ENCODE results near the gene RTL5.

Gene RTL5

DNA sequence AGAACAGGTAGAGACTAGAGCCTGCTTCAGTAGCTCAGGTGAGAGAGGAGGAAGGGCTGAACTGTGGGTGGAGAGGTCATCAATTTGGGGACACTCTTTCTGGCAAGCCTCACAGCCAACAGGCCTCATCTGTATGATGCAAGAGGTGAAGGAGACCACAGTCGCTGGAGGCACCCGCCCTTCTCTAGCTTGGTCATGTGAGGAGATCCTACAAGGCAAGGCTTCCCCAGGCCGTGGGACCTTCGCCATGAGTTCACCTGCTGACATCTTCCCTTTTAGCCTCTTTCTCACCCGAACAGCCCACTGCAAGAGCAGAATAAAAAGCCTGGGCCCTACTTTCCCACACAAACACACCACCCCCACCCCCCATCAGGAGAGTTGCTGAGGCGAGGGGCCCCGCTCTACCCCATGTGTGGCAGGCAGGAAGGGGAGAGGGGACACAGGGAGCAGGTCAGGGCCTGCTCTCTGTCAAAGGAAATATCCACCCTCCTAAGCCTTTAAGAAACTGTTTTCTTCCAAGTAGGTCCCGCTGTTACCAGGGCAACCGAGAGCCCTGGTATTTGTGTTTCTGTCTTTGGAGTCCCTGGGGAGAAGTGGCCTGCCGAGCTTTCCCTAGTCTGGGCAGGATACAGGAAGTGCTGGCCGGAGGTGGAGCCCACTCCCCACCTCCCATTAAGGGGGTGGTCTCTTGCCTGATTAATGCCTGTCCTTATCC lies 8.1 kb downstream of the RTL5 start:
- H3K27ac ChIP-seq = peak overlapping the region; percentile 29 to 90 (median 79); a peak in 19 of 22 replicates
- H3K9ac ChIP-seq = peak overlapping the region; percentile 27 to 73 (median 60); a peak in 17 of 22 replicates
- no peaks in the 10 kb centered on the region for H3K9me3 ChIP-seq (replicated peaks in 1 of 11)
- H3K4me3 ChIP-seq = peak overlapping the region in 4 of 10 experiments; percentile 3 to 46 (median 19); a peak in 4 of 20 replicates
- H3K4me1 ChIP-seq = peaks cover 53 to 92% (median 78%) of the 10 kb centered on the region in 10 experiments
- peaks cover 0 to 15% (median 0%) of the 10 kb centered on the region in 11 experiments; a peak in 5 of 22 replicates for H4K20me1 ChIP-seq
- no peaks in the 10 kb centered on the region for H3K36me3 ChIP-seq
- TF ChIP-seq Cebpa-rat (IDR thresholded peaks at IDR 0.05) = peak in 3 of 11 experiments; percentile 12 to 41 (median 12); a peak in 1 of 22 replicates
- H3K4me2 ChIP-seq = peak overlapping the region; percentile 71 to 94 (median 87)
- H3K27me3 ChIP-seq = peaks cover 14 to 60% (median 34%) of the 10 kb centered on the region in 11 experiments; a peak in 16 of 22 replicates

GRCh38 chrX:72122621-72123337 lies 8.9 kb downstream of the RTL5 start:
- peak overlapping the region in 10 of 11 experiments; percentile 34 to 90 (median 80); a peak in 16 of 22 replicates for H3K27ac ChIP-seq
- no peak for TF ChIP-seq Cebpa-rat (IDR thresholded peaks at IDR 0.05)
- H3K4me3 ChIP-seq = peak overlapping the region in 1 of 10 experiments; percentile 12; a peak in 1 of 20 replicates
- H3K4me1 ChIP-seq = peaks cover 53 to 84% (median 75%) of the 10 kb centered on the region in 10 experiments
- H3K4me2 ChIP-seq = peak overlapping the region; percentile 71 to 94 (median 87)
- no peaks in the 10 kb centered on the region for H3K36me3 ChIP-seq
- H3K9ac ChIP-seq = peak overlapping the region in 4 of 11 experiments; percentile 59 to 73 (median 70); a peak in 9 of 22 replicates
- peaks cover 0 to 8% (median 0%) of the 10 kb centered on the region in 11 experiments; a peak in 1 of 22 replicates for H4K20me1 ChIP-seq
- H3K27me3 ChIP-seq = peaks cover 9 to 56% (median 30%) of the 10 kb centered on the region in 11 experiments; a peak in 14 of 22 replicates
- H3K9me3 ChIP-seq (replicated peaks in 1 of 11) = no peaks in the 10 kb centered on the region

DNA sequence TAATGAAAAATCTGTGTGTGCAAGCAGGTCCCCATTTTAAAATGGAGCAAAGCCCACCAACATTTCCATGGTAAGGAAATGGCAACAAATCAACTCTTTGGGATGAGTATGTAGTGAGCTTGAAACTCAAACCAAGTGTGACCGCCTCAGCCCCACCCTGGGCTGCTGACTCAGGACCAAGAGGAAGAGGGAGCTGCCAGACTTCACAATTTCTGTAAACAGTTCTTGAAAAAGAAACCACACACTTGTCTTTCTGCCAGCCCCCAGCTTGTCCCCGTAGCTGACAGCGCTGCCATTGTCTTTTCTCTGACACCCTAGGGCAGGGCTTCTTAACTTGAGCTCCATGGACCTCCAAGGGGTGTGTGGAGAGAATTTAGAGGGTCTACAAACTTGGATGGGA lies 10.3 kb downstream of the RTL5 start:
- Histone ChIP-seq H3K27ac (peak overlapping the region in 9 of 11 experiments; percentile 45 to 90 (median 79); a peak in 18 of 22 replicates), H3K4me1 (peaks cover 53 to 70% (median 62%) of the 10 kb centered on the region in 10 experiments), H4K20me1 (peaks cover 0 to 8% (median 0%) of the 10 kb centered on the region in 11 experiments; a peak in 1 of 22 replicates), H3K9me3 (replicated peaks in 1 of 11) (no peaks in the 10 kb centered on the region), H3K4me3 (0 out of 20 replicates have a peak overlapping the region, but pooled peaks of 1 of the 10 experiments have one; percentile 31), H3K4me2 (peak overlapping the region; percentile 31 to 94 (median 86)), H3K9ac (peak overlapping the region in 7 of 11 experiments; percentile 38 to 70 (median 65); a peak in 14 of 22 replicates), H3K27me3 (peaks cover 8 to 61% (median 31%) of the 10 kb centered on the region in 11 experiments; a peak in 15 of 22 replicates), H3K36me3 (no peaks in the 10 kb centered on the region)
- no peak for TF ChIP-seq Cebpa-rat (IDR thresholded peaks at IDR 0.05)

DNA sequence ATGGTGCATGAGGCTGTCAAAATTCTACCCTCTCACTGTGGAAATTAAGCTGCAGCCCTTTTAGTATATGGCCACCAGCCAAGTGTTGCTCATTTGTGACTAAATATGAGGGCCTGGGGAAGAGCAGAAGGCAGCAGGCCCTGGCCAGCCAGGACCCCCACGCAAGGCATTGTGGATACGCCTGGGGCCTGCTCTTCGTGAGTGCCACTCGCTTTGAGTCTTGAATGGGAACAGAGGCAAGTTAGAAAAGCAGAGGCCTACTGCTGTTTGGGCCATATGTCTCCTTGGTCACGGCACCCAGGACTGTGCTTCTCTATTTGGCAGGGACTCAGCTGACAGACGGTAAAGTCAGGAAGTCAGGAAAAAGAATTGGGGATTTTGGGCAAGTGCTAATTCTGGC lies 10.9 kb downstream of the RTL5 start:
- Histone ChIP-seq H3K9ac (peak overlapping the region in 7 of 11 experiments; percentile 23 to 70 (median 65); a peak in 12 of 22 replicates), H3K36me3 (no peaks in the 10 kb centered on the region), H3K4me3 (0 out of 20 replicates have a peak overlapping the region, but pooled peaks of 1 of the 10 experiments have one; percentile 31), H3K4me2 (peak overlapping the region; percentile 31 to 94 (median 86); a peak in 20 of 22 replicates), H4K20me1 (peaks cover 0 to 8% (median 0%) of the 10 kb centered on the region in 11 experiments; a peak in 1 of 22 replicates), H3K4me1 (peaks cover 48 to 64% (median 57%) of the 10 kb centered on the region in 10 experiments), H3K27me3 (peaks cover 8 to 66% (median 34%) of the 10 kb centered on the region in 11 experiments; a peak in 18 of 22 replicates), H3K9me3 (replicated peaks in 1 of 11) (no peaks in the 10 kb centered on the region), H3K27ac (peak overlapping the region in 9 of 11 experiments; percentile 45 to 90 (median 79); a peak in 18 of 22 replicates)
- TF ChIP-seq Cebpa-rat (IDR thresholded peaks at IDR 0.05) = no peak

- H4K20me1 ChIP-seq = peaks cover 0 to 10% (median 0%) of the 10 kb centered on the region in 11 experiments; a peak in 3 of 22 replicates
- H3K9me3 ChIP-seq (replicated peaks in 1 of 11) = no peaks in the 10 kb centered on the region
- TF ChIP-seq Cebpa-rat (IDR thresholded peaks at IDR 0.05) = no peak
- H3K27me3 ChIP-seq = peaks cover 24 to 70% (median 50%) of the 10 kb centered on the region in 11 experiments
- H3K4me2 ChIP-seq = no peak overlapping the region
- H3K4me1 ChIP-seq = peaks cover 19 to 53% (median 37%) of the 10 kb centered on the region in 10 experiments; a peak in 19 of 20 replicates
- no peak overlapping the region for H3K4me3 ChIP-seq
- H3K9ac ChIP-seq = no peak overlapping the region
- H3K27ac ChIP-seq = no peak overlapping the region
- H3K36me3 ChIP-seq = no peaks in the 10 kb centered on the region
These were observed 14.0 kb downstream of the RTL5 start for GRCh38 chrX:72117636-72118210.

GRCh38 chrX:72115380-72115779 lies 16.3 kb downstream of the RTL5 start:
- H3K9ac ChIP-seq = no peak overlapping the region
- TF ChIP-seq Cebpa-rat (IDR thresholded peaks at IDR 0.05) = no peak
- H3K36me3 ChIP-seq = no peaks in the 10 kb centered on the region
- no peak overlapping the region for H3K27ac ChIP-seq
- no peak overlapping the region for H3K4me2 ChIP-seq
- H3K4me1 ChIP-seq = peaks cover 0 to 46% (median 16%) of the 10 kb centered on the region in 10 experiments; a peak in 12 of 20 replicates
- no peaks in the 10 kb centered on the region for H3K9me3 ChIP-seq (replicated peaks in 1 of 11)
- no peak overlapping the region for H3K4me3 ChIP-seq
- peaks cover 34 to 80% (median 66%) of the 10 kb centered on the region in 11 experiments for H3K27me3 ChIP-seq
- H4K20me1 ChIP-seq = peaks cover 0 to 10% (median 0%) of the 10 kb centered on the region in 11 experiments; a peak in 4 of 22 replicates

DNA sequence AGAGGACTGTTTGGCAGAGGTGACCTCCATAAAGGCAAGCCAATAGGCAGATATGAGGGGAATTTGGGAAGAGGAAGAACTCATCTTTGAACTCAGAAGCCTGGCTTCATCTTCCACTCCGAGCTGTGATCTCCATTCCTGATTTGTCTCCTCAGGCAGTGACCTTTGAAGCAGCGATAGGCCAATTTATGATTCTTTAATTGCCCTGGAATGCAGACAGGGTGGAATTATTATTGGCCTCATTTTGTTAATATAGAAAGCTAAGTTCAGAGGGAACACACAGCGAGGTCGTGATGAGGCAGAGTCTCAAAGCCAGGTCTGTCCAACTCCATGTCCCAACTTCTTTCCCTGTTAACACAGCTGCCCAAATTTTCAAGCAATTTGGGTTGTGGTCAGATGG lies 16.9 kb downstream of the RTL5 start:
- no peak overlapping the region for H3K9ac ChIP-seq
- H3K4me1 ChIP-seq = peaks cover 0 to 46% (median 20%) of the 10 kb centered on the region in 10 experiments; a peak in 12 of 20 replicates
- TF ChIP-seq Cebpa-rat (IDR thresholded peaks at IDR 0.05) = no peak
- no peak overlapping the region for H3K4me3 ChIP-seq
- H3K27me3 ChIP-seq = peaks cover 35 to 83% (median 69%) of the 10 kb centered on the region in 11 experiments
- H3K4me2 ChIP-seq = peak overlapping the region in 3 of 11 experiments; percentile 36 to 54 (median 45); a peak in 1 of 22 replicates
- no peaks in the 10 kb centered on the region for H3K36me3 ChIP-seq
- peaks cover 0 to 10% (median 0%) of the 10 kb centered on the region in 11 experiments; a peak in 4 of 22 replicates for H4K20me1 ChIP-seq
- H3K9me3 ChIP-seq (replicated peaks in 1 of 11) = no peaks in the 10 kb centered on the region
- H3K27ac ChIP-seq = no peak overlapping the region

DNA sequence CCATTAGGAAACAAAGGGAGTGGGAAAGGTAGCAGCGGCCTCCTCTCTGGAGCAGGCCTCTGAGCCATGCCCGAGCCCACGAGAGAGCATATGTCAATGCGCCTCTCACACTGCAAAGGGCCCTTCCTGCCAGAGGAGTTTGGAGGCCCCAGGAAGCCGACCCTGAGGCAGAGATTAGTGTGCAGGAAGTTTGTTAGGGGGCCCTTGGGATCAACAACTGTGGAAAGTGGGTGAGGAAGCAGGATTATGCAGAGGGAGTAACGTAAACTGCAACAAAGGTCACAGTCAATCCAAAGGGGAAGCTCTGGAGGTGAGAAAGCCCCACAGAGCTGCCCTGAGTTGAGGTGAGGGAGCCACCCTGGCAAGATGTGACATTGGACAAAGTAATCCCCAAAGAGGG lies 17.4 kb downstream of the RTL5 start:
- Histone ChIP-seq H3K9me3 (replicated peaks in 1 of 11) (no peaks in the 10 kb centered on the region), H4K20me1 (peaks cover 0 to 10% (median 0%) of the 10 kb centered on the region in 11 experiments; a peak in 4 of 22 replicates), H3K4me1 (peaks cover 0 to 48% (median 23%) of the 10 kb centered on the region in 10 experiments; a peak in 12 of 20 replicates), H3K27ac (0 out of 22 replicates have a peak overlapping the region, but pooled peaks of 2 of the 11 experiments have one; percentile 1 to 12), H3K36me3 (no peaks in the 10 kb centered on the region), H3K4me2 (peak overlapping the region in 4 of 11 experiments; percentile 36 to 54 (median 41); a peak in 6 of 22 replicates), H3K4me3 (no peak overlapping the region), H3K27me3 (peaks cover 40 to 88% (median 73%) of the 10 kb centered on the region in 11 experiments), H3K9ac (no peak overlapping the region)
- no peak for TF ChIP-seq Cebpa-rat (IDR thresholded peaks at IDR 0.05)

Data from BLaER1 treated with 17β-estradiol and CSF1 and Interleukin-3, amounts not matched to agents 10 nM and 100 nM (cell line).